ENCODE data around the gene KLF3. TPM values are rescaled to one million over a fixed set of nuclear protein-coding genes. Genes with fewer than 3 reads are reported as not detected.

KLF3 gene
- total RNA-seq: 100 to 1,000 TPM in 4 of 5 experiments, 10 to 100 TPM in 1; 21.0 to 142 (median 132) TPM
- polyA plus RNA-seq: 10 to 100 TPM; 68.7 to 84.7 TPM
- total RNA-seq: 193 reads per million, percentile 93 among the genes with 10 or more reads in this experiment

- Mint-ChIP-seq H3K4me1 (peaks cover 40 to 57% (median 53%) of the 10 kb centered on the region in 7 donors), H3K9me3 (peaks cover 0 to 8% (median 0%) of the 10 kb centered on the region in 11 donors)
- intact Hi-C loops (cut with micrococcal nuclease): loop anchor here (1.0 to 10.0 kb wide), 12 partner anchors 9 to 1641 kb away; partner anchors contain the start of genes RELL1 (in 1 of the 2), RHOH (in 1 of the 2), TBC1D1 (in 1 of the 2) and TMEM156 (in 1 of the 2)
Measured at GRCh38 chr4:38663801-38664705, at the start of gene KLF3. Gene KLF3, plus strand, starts transcription at chr4:38664199. Its CDS starts 16,427 bp downstream, at chr4:38680626.

DNA sequence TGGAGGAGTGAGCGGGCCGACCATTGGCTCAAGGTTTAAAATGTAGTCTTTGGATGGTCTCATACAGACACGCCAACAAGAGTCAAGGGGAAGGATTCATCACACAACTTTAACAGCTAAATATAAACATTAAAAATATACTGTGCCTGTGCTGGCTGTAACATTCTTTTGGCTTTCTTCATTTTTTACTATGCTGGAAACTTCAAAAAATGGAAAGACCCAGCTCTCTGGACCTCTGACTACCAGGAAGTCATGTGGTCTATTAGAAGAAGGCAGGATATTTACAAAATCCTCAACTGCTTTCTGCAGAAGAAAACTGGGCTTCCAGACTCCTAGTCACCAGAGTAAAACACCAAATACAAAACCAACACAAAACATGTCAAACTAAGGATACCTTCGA lies 49.8 kb upstream of the KLF3 start:
- H3K9me3 ChIP-seq (ENCODE audit: control insufficient read depth in 2 of 3, low read length in 3 of 3): no peaks in the 10 kb centered on the region
- no peak overlapping the region for H3K4me3 ChIP-seq (ENCODE audit: low read length)
- H3K27me3 Mint-ChIP-seq: peaks cover 0 to 4% (median 0%) of the 10 kb centered on the region in 5 donors
- no peaks in the 10 kb centered on the region for H3K9me3 Mint-ChIP-seq
- POLR2A ChIA-PET: interaction anchor here (0.6 to 1.3 kb wide), 6 partner anchors 10 to 162 kb away, joined by 3 to 6 read pairs (median 4); no protein-coding TSS in a partner anchor
- ATAC-seq (no peak), DNase-seq (no peak)
- H3K4me1 ChIP-seq (ENCODE audit: control insufficient read depth in 2 of 2, insufficient read depth in 2 of 2, low read length in 2 of 2): peaks cover 0 to 18% of the 10 kb centered on the region in 2 donors
- CTCF ChIA-PET: interaction anchor here (1.1 to 1.2 kb wide), 2 partner anchors 11 to 295 kb away, joined by 3 to 4 read pairs; no protein-coding TSS in a partner anchor
- peak overlapping the region in 1 of 9 donors; percentile 46 for H3K27ac Mint-ChIP-seq
- H3K27ac ChIP-seq (ENCODE audit: low read depth, low read length): no peak overlapping the region
- H3K27me3 ChIP-seq (ENCODE audit: control insufficient read depth in 2 of 2, insufficient read depth in 2 of 2, low read length in 2 of 2): no peaks in the 10 kb centered on the region
- H3K4me1 Mint-ChIP-seq: peaks cover 8 to 49% (median 28%) of the 10 kb centered on the region in 7 donors
- intact Hi-C loops (cut with micrococcal nuclease): no loop called here
- H3K36me3 Mint-ChIP-seq: peaks cover 0 to 8% (median 4%) of the 10 kb centered on the region in 5 donors
- H3K4me3 Mint-ChIP-seq: peak overlapping the region in 1 of 10 donors; percentile 21
- H3K36me3 ChIP-seq (ENCODE audit: control insufficient read depth in 2 of 3, insufficient read depth in 3 of 3, low read length in 3 of 3): no peaks in the 10 kb centered on the region

More at GRCh38 chr4:38663801-38664705, at the start of gene KLF3:
- Histone ChIP-seq H3K9me3 (ENCODE audit: control insufficient read depth in 2 of 3, low read length in 3 of 3) (no peaks in the 10 kb centered on the region), H3K36me3 (ENCODE audit: control insufficient read depth in 2 of 3, insufficient read depth in 3 of 3, low read length in 3 of 3) (peaks cover 0 to 4% (median 0%) of the 10 kb centered on the region in 3 experiments), H3K27me3 (ENCODE audit: control insufficient read depth in 2 of 2, insufficient read depth in 2 of 2, low read length in 2 of 2) (no peaks in the 10 kb centered on the region), H3K27ac (ENCODE audit: low read depth, low read length) (peak within 1 kb of the TSS; percentile 98), H3K4me1 (ENCODE audit: control insufficient read depth in 2 of 2, insufficient read depth in 2 of 2, low read length in 2 of 2) (peaks cover 33 to 50% of the 10 kb centered on the region in 2 donors), H3K4me3 (ENCODE audit: low read length) (peak within 1 kb of the TSS; percentile 64)
- ChIA-PET POLR2A (interaction anchor here (1.0 to 5.2 kb wide), 15 partner anchors 9 to 347 kb away, joined by 3 to 83 read pairs (median 10); no protein-coding TSS in a partner anchor), CTCF (interaction anchor here (1.4 to 2.1 kb wide), 3 partner anchors 9 to 343 kb away, joined by 3 to 8 read pairs (median 7); no protein-coding TSS in a partner anchor)
- H3K27ac Mint-ChIP-seq: peak within 1 kb of the TSS; percentile 85 to 100 (median 95)
- ATAC-seq: peak; percentile 86
- peaks cover 4 to 18% (median 6%) of the 10 kb centered on the region in 5 donors for H3K36me3 Mint-ChIP-seq
- peak in 7 of 9 donors; percentile 91 to 95 (median 93) for DNase-seq
- H3K4me3 Mint-ChIP-seq: peak within 1 kb of the TSS; percentile 85 to 100 (median 99)
- H3K27me3 Mint-ChIP-seq: peaks cover 0 to 63% (median 0%) of the 10 kb centered on the region in 5 donors

- POLR2A ChIA-PET: interaction anchor here (0.6 to 1.3 kb wide), 3 partner anchors 10 to 28 kb away, joined by 3 to 5 read pairs (median 3); no protein-coding TSS in a partner anchor
- H3K27ac Mint-ChIP-seq: peak overlapping the region in 1 of 9 donors; percentile 44
- CTCF ChIA-PET: no interaction called here
Measured at GRCh38 chr4:38615847-38616246, 48.2 kb upstream of the KLF3 start.

DNA sequence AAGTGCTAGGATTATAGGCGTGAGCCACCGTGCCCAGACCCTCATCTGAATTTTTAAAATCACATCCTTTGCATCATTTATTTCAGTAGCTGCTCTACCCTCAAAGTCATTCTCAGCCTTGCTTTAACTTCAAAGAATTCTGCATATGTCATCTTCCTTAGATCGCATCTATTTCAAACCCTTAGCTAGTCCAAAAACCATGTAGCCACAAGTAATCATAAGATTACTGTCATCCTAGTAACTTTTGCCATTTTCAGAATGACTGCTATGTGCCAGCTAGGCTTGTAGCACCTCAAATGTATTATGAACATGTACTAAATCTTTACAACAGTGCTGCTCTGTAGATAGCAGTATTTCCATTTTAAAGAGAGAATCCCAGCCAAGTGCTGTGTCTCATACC lies 45.5 kb upstream of the KLF3 start:
- no peak overlapping the region for H3K4me3 ChIP-seq (ENCODE audit: low read length)
- no peak for DNase-seq
- H3K36me3 ChIP-seq (ENCODE audit: control insufficient read depth in 2 of 3, insufficient read depth in 3 of 3, low read length in 3 of 3): no peaks in the 10 kb centered on the region
- H3K9me3 ChIP-seq (ENCODE audit: control insufficient read depth in 2 of 3, low read length in 3 of 3): no peaks in the 10 kb centered on the region
- H3K4me1 ChIP-seq (ENCODE audit: control insufficient read depth in 2 of 2, insufficient read depth in 2 of 2, low read length in 2 of 2): peaks cover 0 to 11% of the 10 kb centered on the region in 2 donors
- Mint-ChIP-seq H3K27ac (no peak overlapping the region), H3K4me3 (no peak overlapping the region), H3K9me3 (no peaks in the 10 kb centered on the region), H3K36me3 (peaks cover 0 to 13% (median 8%) of the 10 kb centered on the region in 5 donors), H3K27me3 (peaks cover 0 to 2% (median 0%) of the 10 kb centered on the region in 5 donors), H3K4me1 (peaks cover 0 to 41% (median 24%) of the 10 kb centered on the region in 7 donors)
- no peaks in the 10 kb centered on the region for H3K27me3 ChIP-seq (ENCODE audit: control insufficient read depth in 2 of 2, insufficient read depth in 2 of 2, low read length in 2 of 2)
- no peak overlapping the region for H3K27ac ChIP-seq (ENCODE audit: low read depth, low read length)
- intact Hi-C loops (cut with micrococcal nuclease): loop anchor here in 1 of 2 donors (5.0 kb wide), 1 partner anchor 34 kb away; no protein-coding TSS in a partner anchor
- ChIA-PET POLR2A (no interaction called here), CTCF (no interaction called here)
- no peak for ATAC-seq

More at GRCh38 chr4:38615847-38616246, 48.2 kb upstream of the KLF3 start:
- Mint-ChIP-seq H3K4me1 (peaks cover 0 to 37% (median 21%) of the 10 kb centered on the region in 7 donors), H3K9me3 (no peaks in the 10 kb centered on the region), H3K36me3 (peaks cover 0 to 12% (median 6%) of the 10 kb centered on the region in 5 donors), H3K27me3 (peaks cover 0 to 4% (median 0%) of the 10 kb centered on the region in 5 donors), H3K4me3 (peak overlapping the region in 1 of 10 donors; percentile 37)
- no peak overlapping the region for H3K4me3 ChIP-seq (ENCODE audit: low read length)
- H3K36me3 ChIP-seq (ENCODE audit: control insufficient read depth in 2 of 3, insufficient read depth in 3 of 3, low read length in 3 of 3): no peaks in the 10 kb centered on the region
- H3K27ac ChIP-seq (ENCODE audit: low read depth, low read length): no peak overlapping the region
- ATAC-seq (no peak), DNase-seq (no peak)
- peaks cover 0 to 11% of the 10 kb centered on the region in 2 donors for H3K4me1 ChIP-seq (ENCODE audit: control insufficient read depth in 2 of 2, insufficient read depth in 2 of 2, low read length in 2 of 2)
- no peaks in the 10 kb centered on the region for H3K9me3 ChIP-seq (ENCODE audit: control insufficient read depth in 2 of 3, low read length in 3 of 3)
- no peaks in the 10 kb centered on the region for H3K27me3 ChIP-seq (ENCODE audit: control insufficient read depth in 2 of 2, insufficient read depth in 2 of 2, low read length in 2 of 2)
- intact Hi-C loops (cut with micrococcal nuclease): loop anchor here in 1 of 2 donors (5.0 kb wide), 1 partner anchor 36 kb away; no protein-coding TSS in a partner anchor

DNA sequence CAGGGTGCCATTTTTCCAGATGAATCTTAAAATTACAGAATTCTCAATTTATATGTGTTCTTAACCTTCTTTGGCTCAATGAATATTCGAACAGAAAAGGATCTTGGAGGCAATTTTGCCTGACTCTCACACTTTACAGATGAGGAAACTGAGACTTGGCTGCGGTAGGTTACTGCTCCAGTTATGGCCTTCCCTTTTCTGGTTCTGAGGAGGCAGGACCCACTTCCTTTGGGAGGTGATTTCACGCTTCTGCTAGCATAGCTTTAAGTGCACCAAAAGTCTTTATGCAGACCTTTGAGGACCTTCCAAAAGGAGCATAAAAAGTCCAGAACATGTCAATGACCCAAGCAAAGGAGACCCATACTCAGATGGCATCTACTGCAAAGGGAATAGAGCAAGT lies 44.7 kb upstream of the KLF3 start:
- ATAC-seq (no peak), DNase-seq (no peak)
- Mint-ChIP-seq H3K36me3 (peaks cover 0 to 13% (median 8%) of the 10 kb centered on the region in 5 donors), H3K27ac (no peak overlapping the region), H3K4me1 (peaks cover 0 to 34% (median 22%) of the 10 kb centered on the region in 7 donors), H3K4me3 (no peak overlapping the region), H3K27me3 (no peaks in the 10 kb centered on the region), H3K9me3 (no peaks in the 10 kb centered on the region)
- peaks cover 0 to 5% of the 10 kb centered on the region in 2 donors for H3K4me1 ChIP-seq (ENCODE audit: control insufficient read depth in 2 of 2, insufficient read depth in 2 of 2, low read length in 2 of 2)
- ChIA-PET POLR2A (interaction anchor here (0.7 kb wide), 1 partner anchor 9 kb away, joined by 3 read pairs; no protein-coding TSS in a partner anchor), CTCF (interaction anchor here (1.5 kb wide), 1 partner anchor 11 kb away, joined by 5 read pairs; no protein-coding TSS in a partner anchor)
- H3K4me3 ChIP-seq (ENCODE audit: low read length): no peak overlapping the region
- no peak overlapping the region for H3K27ac ChIP-seq (ENCODE audit: low read depth, low read length)
- intact Hi-C loops (cut with micrococcal nuclease): loop anchor here in 1 of 2 donors (5.0 kb wide), 1 partner anchor 33 kb away; no protein-coding TSS in a partner anchor
- H3K36me3 ChIP-seq (ENCODE audit: control insufficient read depth in 2 of 3, insufficient read depth in 3 of 3, low read length in 3 of 3): no peaks in the 10 kb centered on the region
- H3K27me3 ChIP-seq (ENCODE audit: control insufficient read depth in 2 of 2, insufficient read depth in 2 of 2, low read length in 2 of 2): no peaks in the 10 kb centered on the region
- H3K9me3 ChIP-seq (ENCODE audit: control insufficient read depth in 2 of 3, low read length in 3 of 3): no peaks in the 10 kb centered on the region

DNA sequence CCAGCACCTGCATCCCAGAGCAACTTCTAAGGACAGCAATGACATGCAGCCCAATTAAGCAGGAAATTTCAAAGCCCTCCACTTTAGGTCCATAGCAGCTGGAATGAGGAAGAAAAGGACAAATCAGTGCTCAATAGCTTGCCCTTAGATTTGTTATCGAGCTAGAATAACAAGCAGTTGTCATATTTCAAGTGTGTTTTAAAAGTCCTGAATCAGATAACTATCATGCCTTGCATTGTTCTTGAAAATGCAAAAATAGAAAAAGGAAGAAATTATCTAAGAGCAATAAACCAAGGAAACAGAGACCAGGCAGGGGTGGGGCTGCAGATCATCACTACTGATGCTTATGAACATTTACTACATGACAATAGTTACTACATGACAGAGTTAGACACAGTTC lies 43.9 kb upstream of the KLF3 start:
- ChIA-PET CTCF (interaction anchor here (0.5 to 1.5 kb wide), 3 partner anchors 10 to 953 kb away, joined by 3 to 6 read pairs (median 5); no protein-coding TSS in a partner anchor), POLR2A (interaction anchor here (0.6 to 0.8 kb wide), 4 partner anchors 10 to 111 kb away, joined by 3 to 8 read pairs (median 3); no protein-coding TSS in a partner anchor)
- intact Hi-C loops (cut with micrococcal nuclease): no loop called here
- Mint-ChIP-seq H3K27me3 (no peaks in the 10 kb centered on the region), H3K36me3 (peaks cover 0 to 13% (median 8%) of the 10 kb centered on the region in 5 donors), H3K27ac (no peak overlapping the region), H3K4me1 (peaks cover 0 to 33% (median 20%) of the 10 kb centered on the region in 7 donors), H3K9me3 (no peaks in the 10 kb centered on the region), H3K4me3 (no peak overlapping the region)
- Histone ChIP-seq H3K27me3 (ENCODE audit: control insufficient read depth in 2 of 2, insufficient read depth in 2 of 2, low read length in 2 of 2) (no peaks in the 10 kb centered on the region), H3K4me1 (ENCODE audit: control insufficient read depth in 2 of 2, insufficient read depth in 2 of 2, low read length in 2 of 2) (peaks cover 0 to 4% of the 10 kb centered on the region in 2 donors), H3K36me3 (ENCODE audit: control insufficient read depth in 2 of 3, insufficient read depth in 3 of 3, low read length in 3 of 3) (no peaks in the 10 kb centered on the region), H3K27ac (ENCODE audit: low read depth, low read length) (no peak overlapping the region), H3K4me3 (ENCODE audit: low read length) (no peak overlapping the region), H3K9me3 (ENCODE audit: control insufficient read depth in 2 of 3, low read length in 3 of 3) (no peaks in the 10 kb centered on the region)
- no peak for ATAC-seq
- DNase-seq: no peak

Data from naive thymus-derived CD4-positive, alpha-beta T cell (primary cell).